Epithelial cell of proximal tubule (primary cell): ENCODE data around the gene ABCB10. TPM values are rescaled to one million over a fixed set of nuclear protein-coding genes. Genes with fewer than 3 reads are reported as not detected.

Source experiments
- DNase-seq: peaks from one replicate; pipeline ENCODE4 v3.0.0-alpha.2; 2011; ENCODE audit warnings: low read depth
- H3K4me3 ChIP-seq: 2 replicates; pipeline ENCODE4 v1.5.1; 2011; ENCODE audit warnings: low read depth, mild to moderate bottlenecking, low read length
- CTCF ChIP-seq: conservative IDR thresholded peaks from 2 replicates; pipeline ENCODE4 v1.5.1; 2012; ENCODE audit warnings: low read depth, mild to moderate bottlenecking, low read length
- total RNA-seq: library from RNA; depleted of rRNA; stranded (reverse); fragments of >200 nt; gene quantifications from 2 replicates; pipeline ENCODE4 v1.2.3, GENCODE V29; 2015

Gene ABCB10
- total RNA-seq, 1 donor from 2014 or later = 15.4 TPM

- no peak for DNase-seq
- no peak for TF ChIP-seq CTCF
- no peak overlapping the region for H3K4me3 ChIP-seq
These were observed 87.3 kb downstream of the ABCB10 start for GRCh38 chr1:229471175-229471574.

DNA sequence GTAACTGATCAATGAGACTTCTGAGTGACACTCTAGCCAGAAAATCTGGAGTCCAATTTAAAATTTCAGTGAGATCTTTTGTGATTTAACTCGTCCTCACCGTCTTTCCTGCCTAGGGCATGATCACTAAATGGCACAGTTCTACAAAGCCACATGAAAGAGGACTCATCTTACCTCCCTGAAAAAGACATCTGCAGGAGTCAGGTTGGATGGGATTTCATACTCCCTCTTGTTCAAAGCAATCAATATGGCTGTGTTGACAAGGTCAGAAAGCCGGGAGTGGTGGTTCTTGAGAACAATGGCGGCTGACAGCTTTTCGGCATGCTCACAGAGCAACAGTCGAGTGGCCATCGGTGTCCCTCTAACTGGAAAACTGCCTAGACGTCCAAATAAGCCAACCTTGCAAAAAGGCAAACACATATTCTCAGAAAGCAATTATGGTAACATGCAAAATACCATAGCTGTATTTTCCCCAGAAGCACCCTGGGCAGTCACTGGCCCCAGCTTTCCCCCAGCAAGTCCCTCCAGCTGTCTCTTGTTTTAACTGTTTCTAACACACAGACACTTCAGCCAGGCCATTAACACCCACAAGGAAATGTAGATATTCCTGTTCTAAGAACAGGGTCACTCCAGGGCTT is 88.0 kb downstream of the ABCB10 start:
- H3K4me3 ChIP-seq = no peak overlapping the region
- no peak for DNase-seq
- no peak for TF ChIP-seq CTCF

- no peak for DNase-seq
- TF ChIP-seq CTCF = no peak
- H3K4me3 ChIP-seq = no peak overlapping the region
These were observed 91.6 kb downstream of the ABCB10 start for GRCh38 chr1:229466887-229467286.

Other genes starting within 250 kb of the ABCB10 start
- 5.1 and 5.4 TPM in 2 replicates for gene CCSAP, start 215.7 kb downstream of the ABCB10 start, total RNA-seq
- 0.14 TPM in 1 of 2 replicates, not detected in the other for gene ACTA1, start 124.6 kb downstream of the ABCB10 start, total RNA-seq
- 34.9 and 41.1 TPM in 2 replicates for gene NUP133, start 50.4 kb downstream of the ABCB10 start, total RNA-seq
- gene TAF5L, start 67.4 kb upstream of the ABCB10 start, total RNA-seq = 9.1 and 17.8 TPM in 2 replicates
- gene URB2, start 67.5 kb upstream of the ABCB10 start, total RNA-seq = 10.3 and 17.3 TPM in 2 replicates